ENCODE results near the gene BTD. TPM values are rescaled to one million over a fixed set of nuclear protein-coding genes. Genes with fewer than 3 reads are reported as not detected.

BTD gene
- total and polyA plus RNA-seq, 2 donors (not counting 3 experiments of a cell fraction or from before 2014, with no cell fraction given): 20.3 to 32.2 TPM

DNA sequence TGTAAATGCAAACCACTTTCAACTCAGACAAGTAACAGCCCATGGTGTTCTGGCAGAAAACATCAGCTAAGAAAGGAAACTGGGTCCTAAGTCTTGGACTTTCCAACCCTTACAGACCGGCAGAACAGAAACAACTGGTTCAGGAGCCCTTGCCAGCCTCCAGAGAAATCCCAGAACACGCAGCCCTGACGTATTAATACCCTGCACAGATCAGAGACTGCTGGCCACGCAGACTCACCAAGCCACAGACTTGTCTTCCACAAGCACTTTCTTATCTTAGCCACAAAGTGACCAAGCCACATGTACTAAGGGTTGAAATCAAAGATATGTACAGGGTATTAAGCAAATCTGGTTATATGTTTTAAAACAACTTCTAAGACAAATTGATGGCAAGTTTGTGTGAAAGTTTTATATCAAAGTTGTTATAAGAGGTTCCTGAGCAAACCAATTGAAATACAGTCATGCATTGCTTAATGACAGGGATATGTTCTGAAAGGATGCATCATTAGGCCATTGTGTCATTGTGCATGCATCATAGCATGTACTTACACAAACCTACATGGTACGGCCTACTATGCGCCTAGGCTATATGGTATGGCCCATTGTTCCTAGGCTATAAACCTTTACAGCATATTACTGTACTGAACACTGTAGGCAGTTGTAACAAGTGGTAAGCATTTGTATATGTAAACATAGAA lies 36.8 kb downstream of the BTD start:
- BruUV-seq (replicated peaks): no TSS peak
- FAIRE-seq: no peak
- peak; percentile 17 for DNase-seq (ENCODE audit: low read depth, low spot score)
- Histone ChIP-seq H3K4me3 (replicated peaks in 1 of 3; ENCODE audit: insufficient read depth in 1 of 3, low read depth in 1 of 3, low read length in 3 of 3) (no peak overlapping the region), H3K9ac (replicated peaks; ENCODE audit: extremely low read depth, insufficient read depth, low read length) (peak overlapping the region; percentile 61), H3K9me1 (replicated peaks; ENCODE audit: control insufficient read depth, extremely low read depth, insufficient read depth, low read length) (no peaks in the 10 kb centered on the region), H3K27me3 (ENCODE audit: control insufficient read depth in 2 of 2, insufficient read depth in 2 of 2, low read length in 2 of 2) (no peaks in the 10 kb centered on the region), H2AFZ (ENCODE audit: low read depth, low read length) (no peak overlapping the region), H3K79me2 (ENCODE audit: control insufficient read depth, insufficient read depth, low read length) (no peaks in the 10 kb centered on the region), H3K36me3 (ENCODE audit: control insufficient read depth in 2 of 2, extremely low read depth in 1 of 2, insufficient read depth in 2 of 2, low read length in 2 of 2) (no peaks in the 10 kb centered on the region), H4K20me1 (replicated peaks; ENCODE audit: control insufficient read depth, extremely low read depth, insufficient read depth, low read length) (no peaks in the 10 kb centered on the region), H3K4me1 (ENCODE audit: control insufficient read depth, extremely low read depth, insufficient read depth, low read length) (peaks cover 54% of the 10 kb centered on the region), H3K27ac (ENCODE audit: insufficient read depth, low read depth, low read length) (peak overlapping the region; percentile 93), H3K4me2 (ENCODE audit: insufficient read depth, low read length) (no peak overlapping the region), H3K9me3 (replicated peaks; ENCODE audit: control insufficient read depth, insufficient read depth, low read length) (no peaks in the 10 kb centered on the region)
- dilution Hi-C loops (cut with MboI; ENCODE audit: extremely low pct_ligation_motif_present, low sequenced_read_pairs): loop anchor here (25.0 kb wide), 1 partner anchor 424 kb away; no protein-coding TSS in a partner anchor
- ChIA-PET CTCF (interaction anchor here (2.9 to 4.7 kb wide), 2 partner anchors 8 kb away, joined by 7 to 44 read pairs; no protein-coding TSS in a partner anchor), POLR2A (no interaction called here)
- TF ChIP-seq, protein P1, sequence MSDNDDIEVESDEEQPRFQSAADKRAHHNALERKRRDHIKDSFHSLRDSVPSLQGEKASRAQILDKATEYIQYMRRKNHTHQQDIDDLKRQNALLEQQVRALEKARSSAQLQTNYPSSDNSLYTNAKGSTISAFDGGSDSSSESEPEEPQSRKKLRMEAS (IDR thresholded peaks at IDR 0.05; ENCODE audit: insufficient read depth, insufficient read length): no peak
- TF ChIP-seq JUN (IDR thresholded peaks at IDR 0.05; ENCODE audit: borderline replicate concordance, insufficient read depth, insufficient read length, low read depth) (no peak), POLR2AphosphoS5 (IDR thresholded peaks at IDR 0.05; ENCODE audit: insufficient read depth, low read depth, low read length) (no peak), EZH2 (IDR thresholded peaks at IDR 0.05; ENCODE audit: borderline replicate concordance, low read depth, low read length, severe bottlenecking) (no peak), MYC (IDR thresholded peaks at IDR 0.05; ENCODE audit: low read depth, low read length) (no peak), FOS (IDR thresholded peaks at IDR 0.05; ENCODE audit: borderline replicate concordance, insufficient read depth, low read length) (no peak), POLR2A (IDR thresholded peaks at IDR 0.05; ENCODE audit: low read depth, low read length) (no peak), GATA2 (IDR thresholded peaks at IDR 0.05; ENCODE audit: insufficient read depth, insufficient read length, low read depth, low read length) (no peak)
- TF ChIP-seq, protein P2, sequence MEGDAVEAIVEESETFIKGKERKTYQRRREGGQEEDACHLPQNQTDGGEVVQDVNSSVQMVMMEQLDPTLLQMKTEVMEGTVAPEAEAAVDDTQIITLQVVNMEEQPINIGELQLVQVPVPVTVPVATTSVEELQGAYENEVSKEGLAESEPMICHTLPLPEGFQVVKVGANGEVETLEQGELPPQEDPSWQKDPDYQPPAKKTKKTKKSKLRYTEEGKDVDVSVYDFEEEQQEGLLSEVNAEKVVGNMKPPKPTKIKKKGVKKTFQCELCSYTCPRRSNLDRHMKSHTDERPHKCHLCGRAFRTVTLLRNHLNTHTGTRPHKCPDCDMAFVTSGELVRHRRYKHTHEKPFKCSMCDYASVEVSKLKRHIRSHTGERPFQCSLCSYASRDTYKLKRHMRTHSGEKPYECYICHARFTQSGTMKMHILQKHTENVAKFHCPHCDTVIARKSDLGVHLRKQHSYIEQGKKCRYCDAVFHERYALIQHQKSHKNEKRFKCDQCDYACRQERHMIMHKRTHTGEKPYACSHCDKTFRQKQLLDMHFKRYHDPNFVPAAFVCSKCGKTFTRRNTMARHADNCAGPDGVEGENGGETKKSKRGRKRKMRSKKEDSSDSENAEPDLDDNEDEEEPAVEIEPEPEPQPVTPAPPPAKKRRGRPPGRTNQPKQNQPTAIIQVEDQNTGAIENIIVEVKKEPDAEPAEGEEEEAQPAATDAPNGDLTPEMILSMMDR (IDR thresholded peaks at IDR 0.05; ENCODE audit: extremely low read depth in 1 of 2, insufficient read depth in 1 of 2, low read depth in 1 of 2, low read length in 2 of 2): no peak
- intact Hi-C loops (cut with micrococcal nuclease): loop anchor here (5.0 to 10.0 kb wide), 2 partner anchors 344 to 844 kb away; no protein-coding TSS in a partner anchor

Measured in endothelial cell of umbilical vein (primary cell).